ENCODE results near the gene SH3GL3. TPM values are rescaled to one million over a fixed set of nuclear protein-coding genes. Genes with fewer than 3 reads are reported as not detected.

SH3GL3 gene
- total RNA-seq, 1 experiment from 2014 or later = not detected

DNA sequence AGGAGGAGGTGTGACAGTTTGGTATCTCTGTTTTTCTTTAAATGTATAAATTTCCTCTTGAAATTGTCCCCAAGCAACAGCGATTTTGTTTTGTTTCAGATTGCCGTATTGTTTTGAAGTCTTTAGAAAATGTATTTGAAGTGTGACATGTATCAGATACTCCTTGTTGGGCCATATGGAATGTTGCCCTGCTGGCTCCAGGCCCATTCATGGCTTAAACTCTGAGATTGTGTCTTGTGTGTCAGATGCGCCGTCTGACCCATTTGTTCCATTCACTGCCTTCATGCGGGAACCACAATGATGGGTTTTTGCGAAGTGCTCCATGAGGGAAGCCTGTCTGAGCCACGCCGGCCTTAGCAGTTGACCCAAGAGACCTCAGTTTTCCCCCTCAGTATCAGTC, 131.6 kb downstream of the SH3GL3 start:
- H3K4me1 Mint-ChIP-seq (ENCODE audit: low read depth, unreplicated experiment) = no peaks in the 10 kb centered on the region
- H3K36me3 Mint-ChIP-seq (ENCODE audit: insufficient read depth, unreplicated experiment) = no peaks in the 10 kb centered on the region
- Histone ChIP-seq H3K27me3 (replicated peaks; ENCODE audit: control insufficient read depth, insufficient read depth, low read length) (no peaks in the 10 kb centered on the region; the same call in 1 of the 2 replicates), H3K9me3 (no peaks in the 10 kb centered on the region), H3K4me1 (no peaks in the 10 kb centered on the region), H3K36me3 (ENCODE audit: control insufficient read depth, insufficient read depth, low read length) (no peaks in the 10 kb centered on the region), H3K4me3 (ENCODE audit: low read depth, low read length) (no peak overlapping the region)
- BruUV-seq (replicated peaks) = no TSS peak
- H3K27me3 Mint-ChIP-seq (ENCODE audit: insufficient read depth, unreplicated experiment) = peaks cover 6% of the 10 kb centered on the region
- intact Hi-C loops (cut with micrococcal nuclease; ENCODE audit: unreplicated experiment) = no loop called here
- no peaks in the 10 kb centered on the region for H3K9me3 Mint-ChIP-seq (ENCODE audit: unreplicated experiment)
- POLR2A ChIA-PET = no interaction called here
- no peak for DNase-seq
- H3K4me3 Mint-ChIP-seq (ENCODE audit: unreplicated experiment) = no peak overlapping the region
- no peak for TF ChIP-seq CTCF (IDR thresholded peaks at IDR 0.05; ENCODE audit: insufficient read depth in 1 of 2, low read depth in 1 of 2, low read length in 1 of 2, severe bottlenecking in 1 of 2, unreplicated experiment in 1 of 2)
- H3K27ac Mint-ChIP-seq (ENCODE audit: unreplicated experiment) = no peak overlapping the region
- CTCF ChIA-PET = interaction anchor here (0.5 kb wide), 1 partner anchor 90 kb away, joined by 6 read pairs; no protein-coding TSS in a partner anchor

- Mint-ChIP-seq H3K27me3 (ENCODE audit: insufficient read depth, unreplicated experiment) (no peaks in the 10 kb centered on the region), H3K4me3 (ENCODE audit: unreplicated experiment) (no peak overlapping the region), H3K27ac (ENCODE audit: unreplicated experiment) (no peak overlapping the region), H3K9me3 (ENCODE audit: unreplicated experiment) (no peaks in the 10 kb centered on the region), H3K36me3 (ENCODE audit: insufficient read depth, unreplicated experiment) (no peaks in the 10 kb centered on the region), H3K4me1 (ENCODE audit: low read depth, unreplicated experiment) (no peaks in the 10 kb centered on the region)
- BruUV-seq (replicated peaks) = no TSS peak
- Histone ChIP-seq H3K36me3 (ENCODE audit: control insufficient read depth, insufficient read depth, low read length) (no peaks in the 10 kb centered on the region), H3K4me1 (no peaks in the 10 kb centered on the region), H3K4me3 (ENCODE audit: low read depth, low read length) (no peak overlapping the region), H3K9me3 (no peaks in the 10 kb centered on the region), H3K27me3 (replicated peaks; ENCODE audit: control insufficient read depth, insufficient read depth, low read length) (no peaks in the 10 kb centered on the region)
- intact Hi-C loops (cut with micrococcal nuclease; ENCODE audit: unreplicated experiment) = no loop called here
- no peak for DNase-seq
- no peak for TF ChIP-seq CTCF (IDR thresholded peaks at IDR 0.05; ENCODE audit: insufficient read depth in 1 of 2, low read depth in 1 of 2, low read length in 1 of 2, severe bottlenecking in 1 of 2, unreplicated experiment in 1 of 2)
- ChIA-PET CTCF (no interaction called here), POLR2A (no interaction called here)
These were observed 134.2 kb downstream of the SH3GL3 start for GRCh38 chr15:83581381-83581780.

DNA sequence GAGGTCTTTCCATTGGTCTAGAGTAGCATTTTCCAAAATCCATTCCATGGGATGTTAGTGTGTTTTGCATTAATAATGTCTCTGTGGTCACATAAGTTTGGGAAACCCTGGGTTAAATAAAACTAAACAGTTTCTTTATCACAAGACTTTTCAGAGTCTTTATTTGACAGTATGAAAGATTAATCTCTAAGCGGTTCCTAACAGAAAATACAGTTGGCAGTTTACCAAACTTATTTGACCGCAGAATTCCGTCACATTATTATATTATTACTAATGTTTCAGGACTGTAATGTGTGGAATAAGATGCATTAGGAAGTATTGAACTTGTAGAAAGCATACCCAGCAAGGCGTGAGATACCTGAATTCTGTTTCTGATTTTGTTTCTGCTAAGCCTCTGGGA, 135.2 kb downstream of the SH3GL3 start:
- no TSS peak for BruUV-seq (replicated peaks)
- Histone ChIP-seq H3K4me3 (ENCODE audit: low read depth, low read length) (no peak overlapping the region), H3K9me3 (no peaks in the 10 kb centered on the region), H3K27me3 (replicated peaks; ENCODE audit: control insufficient read depth, insufficient read depth, low read length) (no peaks in the 10 kb centered on the region), H3K36me3 (ENCODE audit: control insufficient read depth, insufficient read depth, low read length) (no peaks in the 10 kb centered on the region), H3K4me1 (no peaks in the 10 kb centered on the region)
- ChIA-PET CTCF (no interaction called here), POLR2A (no interaction called here)
- intact Hi-C loops (cut with micrococcal nuclease; ENCODE audit: unreplicated experiment) = no loop called here
- H3K36me3 Mint-ChIP-seq (ENCODE audit: insufficient read depth, unreplicated experiment) = no peaks in the 10 kb centered on the region
- H3K27ac Mint-ChIP-seq (ENCODE audit: unreplicated experiment) = no peak overlapping the region
- no peaks in the 10 kb centered on the region for H3K27me3 Mint-ChIP-seq (ENCODE audit: insufficient read depth, unreplicated experiment)
- no peaks in the 10 kb centered on the region for H3K9me3 Mint-ChIP-seq (ENCODE audit: unreplicated experiment)
- DNase-seq = no peak
- no peak overlapping the region for H3K4me3 Mint-ChIP-seq (ENCODE audit: unreplicated experiment)
- no peaks in the 10 kb centered on the region for H3K4me1 Mint-ChIP-seq (ENCODE audit: low read depth, unreplicated experiment)
- no peak for TF ChIP-seq CTCF (IDR thresholded peaks at IDR 0.05; ENCODE audit: insufficient read depth in 1 of 2, low read depth in 1 of 2, low read length in 1 of 2, severe bottlenecking in 1 of 2, unreplicated experiment in 1 of 2)

Measured in Caco-2 (cell line).